GM23338 (cell line): ENCODE data around the gene SPTLC2. TPM values are rescaled to one million over a fixed set of nuclear protein-coding genes. Genes with fewer than 3 reads are reported as not detected.

Experiments
- ATAC-seq: fragments of 200-7000 bp; cut with Tn5 transposase; 3 replicates; pipeline ENCODE4 v1.9.1; 2020
- DNase-seq: peaks from one replicate; pipeline ENCODE4 v3.0.0-alpha.2; 2015; ENCODE audit warnings: low spot score
- H2AFZ ChIP-seq: fragments of 200-600 bp; sonication (generic); 2 replicates; pipeline ENCODE4 v1.8.0; 2016; ENCODE audit warnings: antibody characterized with exemption, mild to moderate bottlenecking, moderate library complexity
- H3F3A ChIP-seq: fragments of 200-600 bp; sonication (generic); replicated peaks from 2 replicates; pipeline ENCODE4 v1.8.0; 2017; ENCODE audit warnings: antibody characterized with exemption, mixed run types, low read depth
- H3K27ac ChIP-seq: fragments of 200-600 bp; sonication (generic); 2 replicates; pipeline ENCODE4 v1.6.1; 2016; ENCODE audit warnings: low read depth
- H3K27me3 ChIP-seq: fragments of 200-600 bp; sonication (generic); 2 replicates; pipeline ENCODE4 v1.8.0; 2016; ENCODE audit warnings: mild to moderate bottlenecking, mixed run types, moderate library complexity; ENCODE audit not compliant: insufficient read depth
- H3K36me3 ChIP-seq: fragments of 200-600 bp; sonication (generic); 2 replicates; pipeline ENCODE4 v1.8.0; 2016; ENCODE audit warnings: mild to moderate bottlenecking; ENCODE audit not compliant: insufficient read depth
- H3K4me1 ChIP-seq: fragments of 200-600 bp; sonication (generic); 2 replicates; pipeline ENCODE4 v1.8.0; 2016; ENCODE audit warnings: mild to moderate bottlenecking, moderate library complexity; ENCODE audit not compliant: insufficient read depth
- H3K4me2 ChIP-seq: fragments of 200-600 bp; sonication (generic); 2 replicates; pipeline ENCODE4 v1.7.1; 2017; ENCODE audit warnings: mixed run types
- H3K4me3 ChIP-seq: fragments of 200-600 bp; sonication (generic); 2 replicates; pipeline ENCODE4 v1.6.1; 2016; ENCODE audit warnings: mixed run types
- H3K79me2 ChIP-seq: fragments of 200-600 bp; sonication (generic); replicated peaks from 2 replicates; pipeline ENCODE4 v1.8.0; 2017; ENCODE audit warnings: mild to moderate bottlenecking; ENCODE audit not compliant: insufficient read depth
- H3K9me2 ChIP-seq: fragments of 200-600 bp; sonication (generic); 2 replicates; pipeline ENCODE4 v1.8.0; 2017; ENCODE audit not compliant: insufficient read depth
- H4K20me1 ChIP-seq: fragments of 200-600 bp; sonication (generic); replicated peaks from 2 replicates; pipeline ENCODE4 v1.8.0; 2017; ENCODE audit warnings: mild to moderate bottlenecking; ENCODE audit not compliant: insufficient read depth
- H3K27ac Mint-ChIP-seq: 2 replicates; pipeline ENCODE4 v1.8.0; 2020; ENCODE audit warnings: inconsistent platforms, mild to moderate bottlenecking, moderate library complexity, mixed read lengths
- H3K27me3 Mint-ChIP-seq: 3 replicates; pipeline ENCODE4 v1.8.0; 2022; ENCODE audit warnings: low read depth, mild to moderate bottlenecking, moderate library complexity, mixed read lengths, inconsistent platforms; ENCODE audit not compliant: insufficient read depth, poor library complexity
- H3K36me3 Mint-ChIP-seq: 3 replicates; pipeline ENCODE4 v1.8.0; 2021; ENCODE audit warnings: low read depth, mild to moderate bottlenecking, inconsistent platforms, moderate library complexity, mixed read lengths
- H3K4me1 Mint-ChIP-seq: 3 replicates; pipeline ENCODE4 v1.8.0; 2020; ENCODE audit warnings: mild to moderate bottlenecking, inconsistent platforms, mixed read lengths
- H3K4me3 Mint-ChIP-seq: 3 replicates; pipeline ENCODE4 v1.8.0; 2021; ENCODE audit warnings: moderate library complexity, mild to moderate bottlenecking, inconsistent platforms, mixed read lengths
- H3K9me3 Mint-ChIP-seq: 3 replicates; pipeline ENCODE4 v1.8.0; 2020; ENCODE audit warnings: moderate library complexity, mild to moderate bottlenecking, inconsistent platforms, mixed read lengths
- CREB1 ChIP-seq: fragments of 250-450 bp; sonication (Bioruptor Pico); IDR thresholded peaks from 2 replicates; pipeline ENCODE4 v1.5.0; 2020; ENCODE audit warnings: low read depth, mild to moderate bottlenecking, moderate library complexity
- EZH2 ChIP-seq: fragments of 200-600 bp; sonication (generic); IDR thresholded peaks from one replicate; pipeline ENCODE4 v1.8.0; 2017; ENCODE audit warnings: antibody characterized with exemption, mild to moderate bottlenecking, low read depth; ENCODE audit not compliant: unreplicated experiment
- JUNB ChIP-seq: IDR thresholded peaks from one replicate; pipeline ENCODE4 v1.6.1; 2016; ENCODE audit warnings: antibody characterized with exemption; ENCODE audit not compliant: unreplicated experiment
- NANOG ChIP-seq: IDR thresholded peaks from 2 replicates; pipeline ENCODE4 v1.6.1; 2016; ENCODE audit warnings: antibody characterized with exemption, borderline replicate concordance
- POLR2AphosphoS5 ChIP-seq: IDR thresholded peaks from 2 replicates; pipeline ENCODE4 v1.6.1; 2016; ENCODE audit warnings: antibody characterized with exemption, low read depth
- REST ChIP-seq: IDR thresholded peaks from one replicate; pipeline ENCODE4 v1.6.1; 2018; ENCODE audit warnings: antibody characterized with exemption; ENCODE audit not compliant: unreplicated experiment
- ZNF114 ChIP-seq: fragments of 250-450 bp; sonication (Bioruptor Pico); IDR thresholded peaks from 2 replicates; pipeline ENCODE4 v1.5.0; 2020; ENCODE audit warnings: mild to moderate bottlenecking, moderate library complexity
- ZNF331 ChIP-seq: fragments of 250-450 bp; sonication (Bioruptor Pico); IDR thresholded peaks from 2 replicates; pipeline ENCODE4 v1.5.0; 2020; ENCODE audit warnings: low read depth, mild to moderate bottlenecking, moderate library complexity
- polyA plus RNA-seq: library from polyadenylated mRNA; unstranded; fragments of >200 nt; fragmentation: Nextera tagmentation; extraction: Ambion mirVana; gene quantifications from 2 replicates; pipeline ENCODE4 v1.2.1, GENCODE V29; 2016
- total RNA-seq: library from RNA; depleted of rRNA; stranded (reverse); fragments of >200 nt; shearing (Covaris generic); gene quantifications from 2 replicates; pipeline ENCODE4 v1.2.3, GENCODE V29; 2014
- TF ChIP-seq, protein P1 (sequence below): fragments of 250-450 bp; sonication (Bioruptor Pico); IDR thresholded peaks from 2 replicates; pipeline ENCODE4 v1.5.0; 2020; ENCODE audit warnings: mild to moderate bottlenecking, moderate library complexity
- TF ChIP-seq, protein P2 (sequence below): IDR thresholded peaks from 2 replicates; pipeline ENCODE4 v1.6.1; 2016; ENCODE audit warnings: antibody characterized with exemption

The SPTLC2 gene
- total and polyA plus RNA-seq, 2 experiments from 2014 or later: 22.3 to 38.9 TPM

DNA sequence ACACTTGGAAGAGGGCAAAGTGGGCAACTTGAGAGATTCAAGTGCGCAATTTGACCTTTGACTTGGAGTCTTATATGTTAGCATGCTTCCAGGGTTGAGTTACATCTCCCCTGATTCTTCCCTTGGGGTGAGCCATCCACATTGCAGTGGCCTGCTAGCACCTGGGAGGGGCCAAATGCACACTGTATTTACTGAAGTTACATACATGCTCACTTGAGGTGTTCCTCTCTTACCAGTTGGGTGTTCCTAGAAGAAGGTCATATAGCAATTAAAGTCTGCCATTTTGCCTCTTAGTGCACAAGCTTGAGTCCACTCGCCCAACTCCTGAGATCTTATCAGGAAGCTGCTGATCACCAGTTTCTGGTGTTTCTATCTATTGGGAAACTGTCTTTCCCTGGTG is 13.7 kb upstream of the SPTLC2 start (continued):
- TF ChIP-seq, protein P1, sequence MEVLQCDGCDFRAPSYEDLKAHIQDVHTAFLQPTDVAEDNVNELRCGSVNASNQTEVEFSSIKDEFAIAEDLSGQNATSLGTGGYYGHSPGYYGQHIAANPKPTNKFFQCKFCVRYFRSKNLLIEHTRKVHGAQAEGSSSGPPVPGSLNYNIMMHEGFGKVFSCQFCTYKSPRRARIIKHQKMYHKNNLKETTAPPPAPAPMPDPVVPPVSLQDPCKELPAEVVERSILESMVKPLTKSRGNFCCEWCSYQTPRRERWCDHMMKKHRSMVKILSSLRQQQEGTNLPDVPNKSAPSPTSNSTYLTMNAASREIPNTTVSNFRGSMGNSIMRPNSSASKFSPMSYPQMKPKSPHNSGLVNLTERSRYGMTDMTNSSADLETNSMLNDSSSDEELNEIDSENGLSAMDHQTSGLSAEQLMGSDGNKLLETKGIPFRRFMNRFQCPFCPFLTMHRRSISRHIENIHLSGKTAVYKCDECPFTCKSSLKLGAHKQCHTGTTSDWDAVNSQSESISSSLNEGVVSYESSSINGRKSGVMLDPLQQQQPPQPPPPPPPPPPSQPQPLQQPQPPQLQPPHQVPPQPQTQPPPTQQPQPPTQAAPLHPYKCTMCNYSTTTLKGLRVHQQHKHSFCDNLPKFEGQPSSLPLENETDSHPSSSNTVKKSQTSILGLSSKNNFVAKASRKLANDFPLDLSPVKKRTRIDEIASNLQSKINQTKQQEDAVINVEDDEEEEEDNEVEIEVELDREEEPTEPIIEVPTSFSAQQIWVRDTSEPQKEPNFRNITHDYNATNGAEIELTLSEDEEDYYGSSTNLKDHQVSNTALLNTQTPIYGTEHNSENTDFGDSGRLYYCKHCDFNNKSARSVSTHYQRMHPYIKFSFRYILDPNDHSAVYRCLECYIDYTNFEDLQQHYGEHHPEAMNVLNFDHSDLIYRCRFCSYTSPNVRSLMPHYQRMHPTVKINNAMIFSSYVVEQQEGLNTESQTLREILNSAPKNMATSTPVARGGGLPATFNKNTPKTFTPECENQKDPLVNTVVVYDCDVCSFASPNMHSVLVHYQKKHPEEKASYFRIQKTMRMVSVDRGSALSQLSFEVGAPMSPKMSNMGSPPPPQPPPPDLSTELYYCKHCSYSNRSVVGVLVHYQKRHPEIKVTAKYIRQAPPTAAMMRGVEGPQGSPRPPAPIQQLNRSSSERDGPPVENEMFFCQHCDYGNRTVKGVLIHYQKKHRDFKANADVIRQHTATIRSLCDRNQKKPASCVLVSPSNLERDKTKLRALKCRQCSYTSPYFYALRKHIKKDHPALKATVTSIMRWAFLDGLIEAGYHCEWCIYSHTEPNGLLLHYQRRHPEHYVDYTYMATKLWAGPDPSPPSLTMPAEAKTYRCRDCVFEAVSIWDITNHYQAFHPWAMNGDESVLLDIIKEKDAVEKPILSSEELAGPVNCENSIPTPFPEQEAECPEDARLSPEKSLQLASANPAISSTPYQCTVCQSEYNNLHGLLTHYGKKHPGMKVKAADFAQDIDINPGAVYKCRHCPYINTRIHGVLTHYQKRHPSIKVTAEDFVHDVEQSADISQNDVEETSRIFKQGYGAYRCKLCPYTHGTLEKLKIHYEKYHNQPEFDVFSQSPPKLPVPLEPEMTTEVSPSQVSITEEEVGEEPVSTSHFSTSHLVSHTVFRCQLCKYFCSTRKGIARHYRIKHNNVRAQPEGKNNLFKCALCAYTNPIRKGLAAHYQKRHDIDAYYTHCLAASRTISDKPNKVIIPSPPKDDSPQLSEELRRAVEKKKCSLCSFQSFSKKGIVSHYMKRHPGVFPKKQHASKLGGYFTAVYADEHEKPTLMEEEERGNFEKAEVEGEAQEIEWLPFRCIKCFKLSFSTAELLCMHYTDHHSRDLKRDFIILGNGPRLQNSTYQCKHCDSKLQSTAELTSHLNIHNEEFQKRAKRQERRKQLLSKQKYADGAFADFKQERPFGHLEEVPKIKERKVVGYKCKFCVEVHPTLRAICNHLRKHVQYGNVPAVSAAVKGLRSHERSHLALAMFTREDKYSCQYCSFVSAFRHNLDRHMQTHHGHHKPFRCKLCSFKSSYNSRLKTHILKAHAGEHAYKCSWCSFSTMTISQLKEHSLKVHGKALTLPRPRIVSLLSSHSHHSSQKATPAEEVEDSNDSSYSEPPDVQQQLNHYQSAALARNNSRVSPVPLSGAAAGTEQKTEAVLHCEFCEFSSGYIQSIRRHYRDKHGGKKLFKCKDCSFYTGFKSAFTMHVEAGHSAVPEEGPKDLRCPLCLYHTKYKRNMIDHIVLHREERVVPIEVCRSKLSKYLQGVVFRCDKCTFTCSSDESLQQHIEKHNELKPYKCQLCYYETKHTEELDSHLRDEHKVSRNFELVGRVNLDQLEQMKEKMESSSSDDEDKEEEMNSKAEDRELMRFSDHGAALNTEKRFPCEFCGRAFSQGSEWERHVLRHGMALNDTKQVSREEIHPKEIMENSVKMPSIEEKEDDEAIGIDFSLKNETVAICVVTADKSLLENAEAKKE: no peak
- TF ChIP-seq EZH2 (no peak), NANOG (no peak), ZNF331 (CRISPR knock-in tag) (no peak)

DNA sequence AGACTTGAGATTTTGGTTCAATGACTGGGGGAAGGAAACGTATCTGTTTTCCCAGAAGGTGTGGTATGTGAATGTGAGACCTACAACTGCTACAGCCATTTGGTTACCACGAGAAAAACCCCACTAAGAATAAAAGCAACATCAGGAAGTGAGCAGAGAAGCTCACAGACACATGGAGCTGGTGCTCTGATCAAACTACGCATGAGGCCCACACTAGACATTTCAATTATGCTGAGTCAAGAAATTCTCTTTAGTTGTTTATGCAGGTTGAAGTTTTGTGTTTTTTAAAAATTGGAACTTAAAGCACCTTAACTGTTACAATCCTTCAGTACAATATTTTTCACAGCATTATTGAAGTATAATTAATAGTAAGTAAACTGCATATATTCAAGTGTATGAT is 8.9 kb upstream of the SPTLC2 start:
- H3K4me1 ChIP-seq: no peaks in the 10 kb centered on the region
- peaks cover 12% of the 10 kb centered on the region; the same call in 1 of the 3 replicates for H3K9me3 Mint-ChIP-seq
- peaks cover 2% of the 10 kb centered on the region for H3K27me3 Mint-ChIP-seq
- H3K27ac Mint-ChIP-seq: no peak overlapping the region
- no peak overlapping the region for H3K4me2 ChIP-seq
- H3K9me2 ChIP-seq: 0 out of 2 replicates have a peak, but pooled peaks cover 3% of the 10 kb centered on the region
- H2AFZ ChIP-seq: no peak overlapping the region
- H3K4me3 Mint-ChIP-seq: no peak overlapping the region
- ATAC-seq (no peak), DNase-seq (no peak)
- H3K4me3 ChIP-seq: no peak overlapping the region
- no peaks in the 10 kb centered on the region for H3K4me1 Mint-ChIP-seq
- H3F3A ChIP-seq: no peaks in the 10 kb centered on the region
- H3K27me3 ChIP-seq: no peaks in the 10 kb centered on the region
- H3K79me2 ChIP-seq: no peaks in the 10 kb centered on the region
- no peak overlapping the region for H3K27ac ChIP-seq
- no peaks in the 10 kb centered on the region for H3K36me3 Mint-ChIP-seq
- H3K36me3 ChIP-seq: peaks cover 6% of the 10 kb centered on the region; the same call in 1 of the 2 replicates
- no peaks in the 10 kb centered on the region for H4K20me1 ChIP-seq
- no peak for TF ChIP-seq POLR2AphosphoS5
- TF ChIP-seq REST: no peak
- TF ChIP-seq ZNF114: no peak
- TF ChIP-seq CREB1 (CRISPR knock-in tag): no peak
- TF ChIP-seq, protein P2, sequence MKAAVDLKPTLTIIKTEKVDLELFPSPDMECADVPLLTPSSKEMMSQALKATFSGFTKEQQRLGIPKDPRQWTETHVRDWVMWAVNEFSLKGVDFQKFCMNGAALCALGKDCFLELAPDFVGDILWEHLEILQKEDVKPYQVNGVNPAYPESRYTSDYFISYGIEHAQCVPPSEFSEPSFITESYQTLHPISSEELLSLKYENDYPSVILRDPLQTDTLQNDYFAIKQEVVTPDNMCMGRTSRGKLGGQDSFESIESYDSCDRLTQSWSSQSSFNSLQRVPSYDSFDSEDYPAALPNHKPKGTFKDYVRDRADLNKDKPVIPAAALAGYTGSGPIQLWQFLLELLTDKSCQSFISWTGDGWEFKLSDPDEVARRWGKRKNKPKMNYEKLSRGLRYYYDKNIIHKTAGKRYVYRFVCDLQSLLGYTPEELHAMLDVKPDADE: no peak
- TF ChIP-seq ZNF331 (CRISPR knock-in tag): no peak
- no peak for TF ChIP-seq EZH2
- TF ChIP-seq NANOG: no peak
- TF ChIP-seq JUNB: no peak
